Endothelial cell of umbilical vein (primary cell): ENCODE results near the gene SETDB1.

Source experiments
- EZH2 ChIP-seq: IDR thresholded peaks from 2 replicates; pipeline ENCODE4 v1.6.1; 2012; ENCODE audit warnings: borderline replicate concordance, low read depth, mild to moderate bottlenecking, moderate library complexity, low read length, inconsistent platforms; ENCODE audit not compliant: severe bottlenecking
- MAX ChIP-seq: IDR thresholded peaks from 2 replicates; pipeline ENCODE4 v1.6.1; 2011; ENCODE audit not compliant: insufficient read depth, insufficient read length
- TF ChIP-seq, protein P1 (sequence below), 2 donors: IDR thresholded peaks; 1 replicate in 1 of 2; 2 replicates in 1 of 2; pipeline ENCODE4 v1.5.1; 2011; ENCODE audit warnings: low read length in 2 of 2, mild to moderate bottlenecking in 2 of 2, moderate library complexity in 2 of 2, control low read depth in 1 of 2, inconsistent platforms in 1 of 2, low read depth in 1 of 2; ENCODE audit not compliant: insufficient read depth in 1 of 2; ENCODE audit errors: extremely low read depth in 1 of 2

GRCh38 chr1:150964164-150964489 is 38.0 kb downstream of the SETDB1 start:
- TF ChIP-seq, protein P1, sequence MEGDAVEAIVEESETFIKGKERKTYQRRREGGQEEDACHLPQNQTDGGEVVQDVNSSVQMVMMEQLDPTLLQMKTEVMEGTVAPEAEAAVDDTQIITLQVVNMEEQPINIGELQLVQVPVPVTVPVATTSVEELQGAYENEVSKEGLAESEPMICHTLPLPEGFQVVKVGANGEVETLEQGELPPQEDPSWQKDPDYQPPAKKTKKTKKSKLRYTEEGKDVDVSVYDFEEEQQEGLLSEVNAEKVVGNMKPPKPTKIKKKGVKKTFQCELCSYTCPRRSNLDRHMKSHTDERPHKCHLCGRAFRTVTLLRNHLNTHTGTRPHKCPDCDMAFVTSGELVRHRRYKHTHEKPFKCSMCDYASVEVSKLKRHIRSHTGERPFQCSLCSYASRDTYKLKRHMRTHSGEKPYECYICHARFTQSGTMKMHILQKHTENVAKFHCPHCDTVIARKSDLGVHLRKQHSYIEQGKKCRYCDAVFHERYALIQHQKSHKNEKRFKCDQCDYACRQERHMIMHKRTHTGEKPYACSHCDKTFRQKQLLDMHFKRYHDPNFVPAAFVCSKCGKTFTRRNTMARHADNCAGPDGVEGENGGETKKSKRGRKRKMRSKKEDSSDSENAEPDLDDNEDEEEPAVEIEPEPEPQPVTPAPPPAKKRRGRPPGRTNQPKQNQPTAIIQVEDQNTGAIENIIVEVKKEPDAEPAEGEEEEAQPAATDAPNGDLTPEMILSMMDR (IDR thresholded peaks at IDR 0.05; ENCODE audit: extremely low read depth in 1 of 2, insufficient read depth in 1 of 2, low read depth in 1 of 2, low read length in 2 of 2) = no peak
- TF ChIP-seq EZH2 (no peak), MAX (no peak)
